Uterus (tissue), 4 donors: ENCODE measurements around the gene AUTS2. TPM values are rescaled to one million over a fixed set of nuclear protein-coding genes. Genes with fewer than 3 reads are reported as not detected.

ENCODE experiments used
- DNase-seq, 2 donors: peaks; one replicate each; pipeline ENCODE4 v3.0.0-alpha.2; 2019 to 2020
- H3K27ac ChIP-seq, 2 donors: fragments of 200-600 bp; sonication (generic); 1 replicate in 1 of 2; 2 replicates in 1 of 2; pipeline ENCODE4 v1.5.1; 2016 to 2018
- H3K27me3 ChIP-seq, 2 donors: fragments of 200-600 bp; sonication (generic); one replicate each; pipeline ENCODE4 v1.5.1; 2018 to 2019; ENCODE audit warnings: control low read depth in 1 of 2
- H3K36me3 ChIP-seq, 2 donors: fragments of 200-600 bp; sonication (generic); one replicate each; pipeline ENCODE4 v1.5.1; 2019; ENCODE audit warnings: control low read depth in 1 of 2
- H3K4me1 ChIP-seq, 2 donors: fragments of 200-600 bp; sonication (generic); one replicate each; pipeline ENCODE4 v1.5.1; 2018 to 2019; ENCODE audit warnings: control low read depth in 1 of 2
- H3K4me3 ChIP-seq, 2 donors: fragments of 200-600 bp; sonication (generic); 1 replicate in 1 of 2; 2 replicates in 1 of 2; pipeline ENCODE4 v1.5.1; 2018 to 2019; ENCODE audit warnings: mild to moderate bottlenecking in 1 of 2
- H3K9me3 ChIP-seq, 2 donors: fragments of 200-600 bp; sonication (generic); one replicate each; pipeline ENCODE4 v1.5.1; 2019; ENCODE audit warnings: control low read depth in 1 of 2
- POLR2A ChIP-seq, 2 donors: fragments of 450-650 bp; IDR thresholded peaks; one replicate each; pipeline ENCODE4 v1.6.1; 2016; ENCODE audit warnings: antibody characterized with exemption in 2 of 2, mild to moderate bottlenecking in 1 of 2, moderate library complexity in 1 of 2
- intact Hi-C: fragments of 100-400 bp; cut with DNase I; formaldehyde crosslinking; loops from one replicate; pipeline ENCODE4 v1.15.1; 2023; ENCODE audit warnings: low total_unique reads
- total RNA-seq, 4 donors: library from RNA; depleted of rRNA in 3 of 4; stranded (reverse); fragments of >200 nt in 3 of 4; gene quantifications; one replicate each; pipeline versions ENCODE4 v1.1.0 to v1.2.4, GENCODE V29; 2014 to 2023
- TF ChIP-seq, protein P1 (sequence below), 4 experiments: fragments of 200-600 bp in 2 of 4; fragments of 450-650 bp in 2 of 4; sonication (generic) in 2 of 4; IDR thresholded peaks; one replicate each; pipeline ENCODE4 v1.5.1; 2016 to 2019; ENCODE audit warnings: antibody characterized with exemption in 4 of 4, mild to moderate bottlenecking in 2 of 4, moderate library complexity in 1 of 4
- donor health status: DM: yes; HTN: yes; CAD: no.

AUTS2 gene
- total RNA-seq, 4 donors from 2014 or later, result 10.5 to 58.2 (median 30.0) TPM

DNA sequence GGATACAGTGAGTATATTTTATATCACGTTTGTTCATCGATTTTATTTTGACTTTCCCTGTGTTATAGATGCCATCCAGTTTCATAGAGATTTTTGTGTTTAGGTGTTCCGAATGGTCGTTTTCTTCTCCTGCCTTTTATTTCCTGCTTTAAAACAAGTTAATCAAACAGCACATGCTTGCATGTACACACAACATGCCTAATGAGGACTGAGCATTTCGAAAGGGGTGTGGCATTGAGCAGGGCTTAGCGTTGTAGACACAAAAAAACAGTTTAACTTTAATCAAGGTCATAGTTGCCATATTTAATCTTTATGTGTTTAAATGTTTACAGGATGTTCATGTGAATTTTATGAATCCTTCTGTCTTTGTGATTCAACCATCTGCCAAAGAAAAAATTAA, 1103.2 kb downstream of the AUTS2 start:
- DNase-seq, result no peak
- H3K4me1 ChIP-seq, result no peaks in the 10 kb centered on the region
- H3K27ac ChIP-seq, result no peak overlapping the region
- H3K27me3 ChIP-seq, result no peaks in the 10 kb centered on the region
- intact Hi-C loops, result no loop called here
- no peaks in the 10 kb centered on the region for H3K9me3 ChIP-seq
- no peak overlapping the region for H3K4me3 ChIP-seq
- TF ChIP-seq, protein P1, sequence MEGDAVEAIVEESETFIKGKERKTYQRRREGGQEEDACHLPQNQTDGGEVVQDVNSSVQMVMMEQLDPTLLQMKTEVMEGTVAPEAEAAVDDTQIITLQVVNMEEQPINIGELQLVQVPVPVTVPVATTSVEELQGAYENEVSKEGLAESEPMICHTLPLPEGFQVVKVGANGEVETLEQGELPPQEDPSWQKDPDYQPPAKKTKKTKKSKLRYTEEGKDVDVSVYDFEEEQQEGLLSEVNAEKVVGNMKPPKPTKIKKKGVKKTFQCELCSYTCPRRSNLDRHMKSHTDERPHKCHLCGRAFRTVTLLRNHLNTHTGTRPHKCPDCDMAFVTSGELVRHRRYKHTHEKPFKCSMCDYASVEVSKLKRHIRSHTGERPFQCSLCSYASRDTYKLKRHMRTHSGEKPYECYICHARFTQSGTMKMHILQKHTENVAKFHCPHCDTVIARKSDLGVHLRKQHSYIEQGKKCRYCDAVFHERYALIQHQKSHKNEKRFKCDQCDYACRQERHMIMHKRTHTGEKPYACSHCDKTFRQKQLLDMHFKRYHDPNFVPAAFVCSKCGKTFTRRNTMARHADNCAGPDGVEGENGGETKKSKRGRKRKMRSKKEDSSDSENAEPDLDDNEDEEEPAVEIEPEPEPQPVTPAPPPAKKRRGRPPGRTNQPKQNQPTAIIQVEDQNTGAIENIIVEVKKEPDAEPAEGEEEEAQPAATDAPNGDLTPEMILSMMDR (IDR thresholded peaks at IDR 0.05), result no peak
- TF ChIP-seq POLR2A (IDR thresholded peaks at IDR 0.05), result no peak
- H3K36me3 ChIP-seq, result no peaks in the 10 kb centered on the region

DNA sequence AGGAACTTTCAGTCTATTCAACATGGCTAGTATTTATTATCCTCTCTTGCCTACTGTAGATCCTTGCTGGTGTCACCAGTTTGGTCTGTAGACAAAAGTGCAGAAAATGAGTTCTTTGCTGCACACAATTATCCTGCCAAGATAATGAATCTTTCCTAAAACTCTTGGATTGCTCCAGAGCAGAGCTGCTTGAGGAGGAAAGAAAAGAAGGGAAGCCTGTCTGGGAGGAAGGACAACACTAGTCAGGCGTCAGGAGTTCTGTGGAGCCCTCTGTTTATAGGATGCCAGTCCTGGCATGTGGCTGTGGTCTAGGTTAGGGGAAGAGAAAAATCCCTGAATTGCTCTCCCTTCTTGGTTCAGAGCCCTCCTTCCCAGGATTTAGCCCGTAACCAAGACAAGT, 1103.7 kb downstream of the AUTS2 start:
- Histone ChIP-seq H3K4me1 (no peaks in the 10 kb centered on the region), H3K4me3 (no peak overlapping the region), H3K36me3 (no peaks in the 10 kb centered on the region), H3K27ac (no peak overlapping the region), H3K27me3 (no peaks in the 10 kb centered on the region), H3K9me3 (no peaks in the 10 kb centered on the region)
- TF ChIP-seq, protein P1 (IDR thresholded peaks at IDR 0.05), result no peak
- no peak for TF ChIP-seq POLR2A (IDR thresholded peaks at IDR 0.05)
- intact Hi-C loops, result no loop called here
- no peak for DNase-seq

DNA sequence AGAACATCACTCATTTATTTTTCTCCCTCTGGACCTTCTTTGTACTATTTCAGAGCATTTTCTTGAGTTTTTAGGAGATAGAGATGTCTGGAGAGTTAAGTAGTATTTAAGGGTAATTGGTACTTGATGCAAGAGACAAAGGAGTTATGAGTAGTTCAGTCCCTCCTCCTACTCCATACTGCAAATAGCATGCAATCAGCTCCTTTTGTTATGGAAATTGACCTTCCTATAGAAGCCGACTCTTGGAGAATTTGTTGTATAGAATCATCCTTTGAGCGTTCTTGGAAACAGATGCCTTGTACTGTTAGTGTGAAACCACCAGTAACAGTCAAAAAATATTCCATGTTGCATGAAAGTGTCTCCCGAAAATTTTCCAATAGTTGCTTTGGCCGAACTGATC, 1105.5 kb downstream of the AUTS2 start:
- no peak for TF ChIP-seq POLR2A (IDR thresholded peaks at IDR 0.05)
- TF ChIP-seq, protein P1 (IDR thresholded peaks at IDR 0.05), result no peak
- no peaks in the 10 kb centered on the region for H3K27me3 ChIP-seq
- H3K9me3 ChIP-seq, result no peaks in the 10 kb centered on the region
- no peak overlapping the region for H3K27ac ChIP-seq
- H3K36me3 ChIP-seq, result no peaks in the 10 kb centered on the region
- no peak for DNase-seq
- intact Hi-C loops, result no loop called here
- H3K4me3 ChIP-seq, result no peak overlapping the region
- no peaks in the 10 kb centered on the region for H3K4me1 ChIP-seq

DNA sequence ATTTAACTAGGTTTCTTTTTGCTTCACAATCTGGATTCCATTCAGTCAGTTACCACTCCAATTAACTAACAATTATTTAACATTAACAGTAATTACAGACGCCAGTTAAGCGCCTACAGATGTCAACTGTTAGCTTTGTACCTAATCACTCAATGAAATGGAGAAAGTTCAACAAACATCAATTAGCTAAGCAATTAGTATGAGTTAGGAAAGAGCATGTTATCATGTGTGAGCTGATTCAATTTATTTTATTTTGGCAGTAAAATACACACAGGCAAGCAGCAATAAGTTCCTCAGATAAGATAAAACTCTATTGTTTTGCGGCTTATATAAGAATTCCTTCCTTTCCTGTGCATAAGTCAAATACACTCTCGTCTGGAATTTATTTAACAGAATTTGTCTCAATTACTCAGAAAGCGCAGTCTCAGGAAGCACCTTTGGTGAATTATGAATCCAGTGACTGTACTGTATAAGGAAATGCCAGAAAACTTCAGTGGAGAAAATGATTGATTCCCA, 1106.6 kb downstream of the AUTS2 start:
- Histone ChIP-seq H3K36me3 (no peaks in the 10 kb centered on the region), H3K27me3 (no peaks in the 10 kb centered on the region), H3K4me3 (no peak overlapping the region), H3K27ac (no peak overlapping the region), H3K9me3 (no peaks in the 10 kb centered on the region), H3K4me1 (no peaks in the 10 kb centered on the region)
- no peak for TF ChIP-seq POLR2A (IDR thresholded peaks at IDR 0.05)
- TF ChIP-seq, protein P1 (IDR thresholded peaks at IDR 0.05), result no peak
- intact Hi-C loops, result no loop called here
- DNase-seq, result no peak

DNA sequence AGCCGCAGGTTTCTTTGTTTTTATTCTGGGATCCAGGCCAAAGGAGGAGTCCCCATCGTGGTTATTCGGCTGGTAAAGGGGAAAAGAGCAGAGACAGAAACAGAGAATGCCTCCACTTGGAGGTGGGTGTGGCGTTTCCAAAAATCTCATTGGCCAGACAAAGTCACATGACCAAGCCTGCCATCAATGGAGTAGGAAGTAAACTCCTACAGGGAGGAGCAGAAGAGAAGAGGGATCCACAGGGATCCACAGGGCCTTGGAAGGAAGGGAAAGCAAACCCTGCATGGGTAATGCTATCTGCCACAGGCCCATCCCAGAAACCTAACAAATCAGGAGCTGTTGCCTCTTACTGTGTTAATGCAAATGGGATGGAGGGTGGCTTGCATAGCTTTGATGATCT, 1107.9 kb downstream of the AUTS2 start:
- no peaks in the 10 kb centered on the region for H3K9me3 ChIP-seq
- no peak for TF ChIP-seq POLR2A (IDR thresholded peaks at IDR 0.05)
- TF ChIP-seq, protein P1 (IDR thresholded peaks at IDR 0.05), result no peak
- no peak overlapping the region for H3K4me3 ChIP-seq
- H3K36me3 ChIP-seq, result no peaks in the 10 kb centered on the region
- no peaks in the 10 kb centered on the region for H3K4me1 ChIP-seq
- intact Hi-C loops, result no loop called here
- DNase-seq, result no peak
- no peak overlapping the region for H3K27ac ChIP-seq
- H3K27me3 ChIP-seq, result no peaks in the 10 kb centered on the region
